ENCODE results near the gene FANCC.

FANCC gene

GRCh38 chr9:95317119-95317892 lies at the start of gene FANCC:
Gene FANCC, minus strand, starts transcription at chr9:95317709. Its CDS starts 68,418 bp downstream, at chr9:95249291.
- peak; percentile 79 for DNase-seq (ENCODE audit: low read depth)

GRCh38 chr9:95366731-95367325 lies 49.3 kb upstream of the FANCC start:
- no peak for DNase-seq (ENCODE audit: low read depth)

GRCh38 chr9:95365766-95366165 lies 48.3 kb upstream of the FANCC start:
- DNase-seq (ENCODE audit: low read depth): no peak

GRCh38 chr9:95363051-95363841 lies 45.7 kb upstream of the FANCC start:
- no peak for DNase-seq (ENCODE audit: low read depth)

GRCh38 chr9:95360866-95361265 lies 43.4 kb upstream of the FANCC start:
- no peak for DNase-seq (ENCODE audit: low read depth)

- no peak for DNase-seq (ENCODE audit: low read depth)
These were observed 39.8 kb upstream of the FANCC start for GRCh38 chr9:95357316-95357715.

GRCh38 chr9:95355500-95355899 lies 38.0 kb upstream of the FANCC start:
- no peak for DNase-seq (ENCODE audit: low read depth)

- no peak for DNase-seq (ENCODE audit: low read depth)
These were observed 33.5 kb upstream of the FANCC start for GRCh38 chr9:95351051-95351450.

GRCh38 chr9:95350266-95350665 lies 32.8 kb upstream of the FANCC start:
- DNase-seq (ENCODE audit: low read depth): no peak

- DNase-seq (ENCODE audit: low read depth): no peak
These were observed 31.9 kb upstream of the FANCC start for GRCh38 chr9:95349091-95350038.

- DNase-seq (ENCODE audit: low read depth): no peak
These were observed 28.5 kb upstream of the FANCC start for GRCh38 chr9:95346021-95346420.

- no peak for DNase-seq (ENCODE audit: low read depth)
These were observed 27.3 kb upstream of the FANCC start for GRCh38 chr9:95344735-95345325.

GRCh38 chr9:95343725-95344287 lies 26.3 kb upstream of the FANCC start:
- DNase-seq (ENCODE audit: low read depth): no peak

GRCh38 chr9:95342571-95342970 lies 25.1 kb upstream of the FANCC start:
- no peak for DNase-seq (ENCODE audit: low read depth)

- no peak for DNase-seq (ENCODE audit: low read depth)
These were observed 23.9 kb upstream of the FANCC start for GRCh38 chr9:95341293-95341962.

- DNase-seq (ENCODE audit: low read depth): no peak
These were observed 20.7 kb upstream of the FANCC start for GRCh38 chr9:95338243-95338642.

- no peak for DNase-seq (ENCODE audit: low read depth)
These were observed 18.8 kb upstream of the FANCC start for GRCh38 chr9:95336281-95336680.

GRCh38 chr9:95333426-95333825 lies 15.9 kb upstream of the FANCC start:
- no peak for DNase-seq (ENCODE audit: low read depth)

- DNase-seq (ENCODE audit: low read depth): no peak
These were observed 15.4 kb upstream of the FANCC start for GRCh38 chr9:95332860-95333259.

- DNase-seq (ENCODE audit: low read depth): no peak
These were observed 13.4 kb upstream of the FANCC start for GRCh38 chr9:95330720-95331404.
